GM19023 (cell line): ENCODE results near the gene ADAMTS12.

Experiments
- ATAC-seq: cut with Tn5 transposase; IDR thresholded peaks from one replicate; pipeline ENCODE4 v1.9.1; 2021; ENCODE audit warnings: mild to moderate bottlenecking, moderate library complexity; ENCODE audit not compliant: unreplicated experiment

ADAMTS12 gene

DNA sequence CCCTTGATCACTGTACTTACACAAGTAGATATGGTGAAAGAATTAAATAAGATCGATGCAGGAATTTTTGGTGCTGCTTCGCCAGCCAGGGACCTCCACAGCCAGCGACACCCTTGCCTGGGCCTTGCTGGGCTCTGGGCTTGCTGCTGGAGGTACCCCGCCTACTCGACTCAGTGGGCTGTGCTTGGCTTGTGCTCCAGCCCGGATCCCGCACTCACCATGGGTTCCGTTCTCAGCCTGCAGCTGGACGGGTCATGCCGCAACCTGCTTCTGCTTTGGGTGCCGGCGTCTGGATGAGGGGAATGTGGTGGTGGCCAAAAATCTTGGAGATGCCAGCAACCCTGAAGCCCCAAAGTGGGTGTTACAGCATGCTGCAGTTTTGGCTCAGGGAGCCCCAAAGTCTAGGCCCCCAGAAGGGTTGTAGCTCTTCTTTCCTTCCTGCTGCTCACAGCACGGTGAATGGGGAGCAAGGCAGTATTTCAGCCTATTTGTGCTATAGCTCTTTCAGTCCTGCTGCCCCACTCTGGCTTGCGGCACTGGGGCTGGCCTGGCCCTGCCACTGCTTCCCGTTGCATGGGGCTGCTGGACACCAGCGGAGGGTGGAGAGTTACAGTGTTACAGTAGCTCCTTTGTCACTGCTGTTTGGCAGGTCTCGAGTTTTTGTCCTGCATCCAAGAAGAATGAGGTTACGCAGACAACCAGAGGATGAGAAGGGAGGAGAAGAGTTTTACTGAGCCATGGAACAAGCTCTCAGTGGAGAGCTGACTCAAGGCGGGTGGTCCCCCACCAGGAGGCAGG lies 403.0 kb downstream of the ADAMTS12 start:
- no peak for ATAC-seq

DNA sequence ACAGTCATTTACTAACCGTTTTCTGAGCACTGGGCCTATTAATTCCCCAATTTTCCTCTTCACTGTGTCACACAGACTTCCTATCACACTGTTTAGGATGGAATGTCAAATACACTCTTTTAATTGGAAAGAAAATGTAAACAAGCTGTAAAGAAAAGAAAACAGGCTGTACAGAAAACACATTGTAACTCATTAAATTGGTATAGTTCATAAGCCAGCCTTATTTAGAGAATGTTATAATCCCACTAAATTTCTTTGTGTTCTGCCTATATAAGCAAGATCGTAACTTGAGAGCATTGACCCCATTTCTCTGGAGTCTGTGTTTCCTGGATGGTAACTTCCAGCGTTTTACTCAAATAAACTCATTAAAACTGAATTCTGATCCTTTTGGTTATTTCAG lies 404.6 kb downstream of the ADAMTS12 start:
- no peak for ATAC-seq

DNA sequence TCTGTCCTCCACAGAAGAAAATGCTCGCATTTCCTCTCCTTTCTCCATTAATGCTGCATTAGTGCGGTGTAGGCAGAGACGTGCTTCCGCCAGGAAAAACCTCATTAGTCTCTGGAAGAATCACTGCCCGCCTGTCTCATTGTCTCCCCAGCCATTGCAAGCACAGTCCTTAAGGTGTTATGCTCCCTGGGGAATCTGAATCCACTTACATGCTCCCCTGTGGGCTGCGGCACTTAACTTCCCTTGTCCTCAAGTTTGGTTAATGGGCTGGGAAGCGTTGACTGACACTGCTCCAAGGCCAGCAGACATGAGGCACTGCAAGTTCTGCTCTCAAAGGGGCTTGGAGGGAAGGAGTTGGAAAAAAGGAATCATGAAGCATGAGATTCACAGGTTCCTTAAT lies 409.5 kb downstream of the ADAMTS12 start:
- no peak for ATAC-seq

DNA sequence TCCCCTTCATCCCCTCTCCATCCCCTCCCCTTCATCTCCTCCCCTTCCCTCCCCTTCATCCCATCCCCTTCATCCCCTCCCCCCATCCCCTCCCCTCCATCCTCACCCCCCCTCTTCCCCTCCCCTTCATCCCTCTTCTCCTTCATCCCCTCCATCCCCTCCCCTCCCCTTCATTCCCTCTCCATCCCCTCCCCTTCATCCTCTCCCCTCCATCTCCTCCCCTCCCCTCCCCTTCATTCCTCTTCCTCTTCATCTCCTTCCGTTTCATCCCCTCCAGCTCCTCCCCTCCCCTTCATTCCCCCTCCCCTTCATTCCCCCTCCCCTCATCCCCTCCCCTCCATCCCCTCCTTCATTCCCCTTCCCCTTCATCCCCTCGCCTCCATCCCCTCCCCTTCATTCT lies 410.9 kb downstream of the ADAMTS12 start:
- ATAC-seq, result no peak

- no peak for ATAC-seq
These were observed 412.5 kb downstream of the ADAMTS12 start for GRCh38 chr5:33479311-33479710.

GRCh38 chr5:33477816-33478215 lies 414.0 kb downstream of the ADAMTS12 start:
- no peak for ATAC-seq

DNA sequence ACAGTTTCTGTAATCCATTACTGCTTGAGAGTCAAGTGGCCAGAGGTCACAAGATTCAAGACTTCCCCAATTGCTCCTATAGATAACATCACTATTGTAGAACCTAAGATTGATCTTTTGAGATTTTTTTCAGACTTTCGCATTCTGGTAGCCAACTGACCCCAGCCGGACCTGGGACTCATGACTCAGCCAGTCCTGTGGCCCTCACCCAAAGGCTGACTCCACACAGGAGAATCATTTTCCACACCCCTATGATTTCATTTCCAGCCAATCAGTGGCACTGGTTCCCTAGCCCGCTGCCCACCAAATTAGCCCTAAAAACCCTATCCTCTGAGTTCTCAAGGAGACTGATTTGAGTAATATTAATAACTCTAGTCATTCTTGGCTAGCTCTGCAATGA lies 414.8 kb downstream of the ADAMTS12 start:
- ATAC-seq, result no peak

- no peak for ATAC-seq
These were observed 416.1 kb downstream of the ADAMTS12 start for GRCh38 chr5:33475706-33476105.

- no peak for ATAC-seq
These were observed 416.8 kb downstream of the ADAMTS12 start for GRCh38 chr5:33474931-33475499.

GRCh38 chr5:33474004-33474403 lies 417.8 kb downstream of the ADAMTS12 start:
- no peak for ATAC-seq
